Mononuclear cell (primary cell): ENCODE results near the gene ADH7. TPM values are rescaled to one million over a fixed set of nuclear protein-coding genes. Genes with fewer than 3 reads are reported as not detected.

ENCODE experiments used
- H3K27me3 ChIP-seq: 2 replicates; pipeline ENCODE4 v1.6.0; 2011; ENCODE audit warnings: low read length, control low read depth; ENCODE audit not compliant: insufficient read depth
- H3K4me1 ChIP-seq: 2 replicates; pipeline ENCODE4 v1.5.1; 2011; ENCODE audit warnings: mild to moderate bottlenecking, low read length, control low read depth; ENCODE audit not compliant: insufficient read depth
- H3K4me3 ChIP-seq: 2 replicates; pipeline ENCODE4 v1.5.1; 2011; ENCODE audit warnings: mild to moderate bottlenecking, low read length, moderate library complexity
- H3K9me3 ChIP-seq: 2 replicates; pipeline ENCODE4 v1.5.1; 2011; ENCODE audit warnings: low read depth, mild to moderate bottlenecking, control low read depth, low read length
- total RNA-seq: library from RNA; depleted of rRNA; stranded (reverse); fragments of >200 nt; gene quantifications from one replicate; pipeline ENCODE4 v1.2.3, GENCODE V29; 2012

The ADH7 gene
- total RNA-seq, 1 donor: not detected

GRCh38 chr4:99404595-99405287 lies 30.4 kb downstream of the ADH7 start:
- Histone ChIP-seq H3K9me3 (no peaks in the 10 kb centered on the region), H3K4me1 (no peaks in the 10 kb centered on the region), H3K27me3 (no peaks in the 10 kb centered on the region), H3K4me3 (no peak overlapping the region)

GRCh38 chr4:99403380-99404184 lies 31.6 kb downstream of the ADH7 start:
- Histone ChIP-seq H3K4me1 (no peaks in the 10 kb centered on the region), H3K4me3 (no peak overlapping the region), H3K9me3 (no peaks in the 10 kb centered on the region), H3K27me3 (no peaks in the 10 kb centered on the region)

- Histone ChIP-seq H3K9me3 (no peaks in the 10 kb centered on the region), H3K27me3 (no peaks in the 10 kb centered on the region), H3K4me1 (no peaks in the 10 kb centered on the region), H3K4me3 (no peak overlapping the region)
These were observed 32.4 kb downstream of the ADH7 start for GRCh38 chr4:99402765-99403164.

- H3K4me1 ChIP-seq: no peaks in the 10 kb centered on the region
- no peak overlapping the region for H3K4me3 ChIP-seq
- no peaks in the 10 kb centered on the region for H3K9me3 ChIP-seq
- H3K27me3 ChIP-seq: no peaks in the 10 kb centered on the region
These were observed 34.3 kb downstream of the ADH7 start for GRCh38 chr4:99400831-99401230.

- Histone ChIP-seq H3K4me3 (no peak overlapping the region), H3K4me1 (no peaks in the 10 kb centered on the region), H3K9me3 (no peaks in the 10 kb centered on the region), H3K27me3 (no peaks in the 10 kb centered on the region)
These were observed 36.1 kb downstream of the ADH7 start for GRCh38 chr4:99399017-99399416.

- Histone ChIP-seq H3K4me1 (no peaks in the 10 kb centered on the region), H3K27me3 (no peaks in the 10 kb centered on the region), H3K4me3 (no peak overlapping the region), H3K9me3 (peaks cover 6% of the 10 kb centered on the region)
These were observed 39.4 kb downstream of the ADH7 start for GRCh38 chr4:99395595-99396364.

- H3K9me3 ChIP-seq: peaks cover 6% of the 10 kb centered on the region
- H3K4me3 ChIP-seq: no peak overlapping the region
- H3K27me3 ChIP-seq: no peaks in the 10 kb centered on the region
- H3K4me1 ChIP-seq: no peaks in the 10 kb centered on the region
These were observed 40.2 kb downstream of the ADH7 start for GRCh38 chr4:99394896-99395295.

GRCh38 chr4:99390055-99390454 lies 45.1 kb downstream of the ADH7 start:
- H3K27me3 ChIP-seq: no peaks in the 10 kb centered on the region
- H3K4me1 ChIP-seq: no peaks in the 10 kb centered on the region
- H3K9me3 ChIP-seq: peaks cover 6% of the 10 kb centered on the region
- no peak overlapping the region for H3K4me3 ChIP-seq

GRCh38 chr4:99389606-99390005 lies 45.5 kb downstream of the ADH7 start:
- Histone ChIP-seq H3K4me3 (no peak overlapping the region), H3K27me3 (no peaks in the 10 kb centered on the region), H3K4me1 (no peaks in the 10 kb centered on the region), H3K9me3 (peaks cover 6% of the 10 kb centered on the region)

- Histone ChIP-seq H3K9me3 (no peaks in the 10 kb centered on the region), H3K4me1 (no peaks in the 10 kb centered on the region), H3K27me3 (no peaks in the 10 kb centered on the region), H3K4me3 (no peak overlapping the region)
These were observed 51.2 kb downstream of the ADH7 start for GRCh38 chr4:99383833-99384392.

- Histone ChIP-seq H3K27me3 (no peaks in the 10 kb centered on the region), H3K9me3 (no peaks in the 10 kb centered on the region), H3K4me1 (no peaks in the 10 kb centered on the region), H3K4me3 (no peak overlapping the region)
These were observed 51.7 kb downstream of the ADH7 start for GRCh38 chr4:99383399-99383798.

GRCh38 chr4:99382745-99383360 lies 52.3 kb downstream of the ADH7 start:
- no peak overlapping the region for H3K4me3 ChIP-seq
- H3K9me3 ChIP-seq: no peaks in the 10 kb centered on the region
- no peaks in the 10 kb centered on the region for H3K4me1 ChIP-seq
- H3K27me3 ChIP-seq: no peaks in the 10 kb centered on the region

- Histone ChIP-seq H3K4me3 (no peak overlapping the region), H3K9me3 (no peaks in the 10 kb centered on the region), H3K4me1 (no peaks in the 10 kb centered on the region), H3K27me3 (no peaks in the 10 kb centered on the region)
These were observed 53.5 kb downstream of the ADH7 start for GRCh38 chr4:99381588-99382175.

- no peak overlapping the region for H3K4me3 ChIP-seq
- H3K4me1 ChIP-seq: no peaks in the 10 kb centered on the region
- no peaks in the 10 kb centered on the region for H3K9me3 ChIP-seq
- H3K27me3 ChIP-seq: peaks cover 2% of the 10 kb centered on the region
These were observed 55.6 kb downstream of the ADH7 start for GRCh38 chr4:99379571-99379970.
